MM.1S (cell line): ENCODE data around the gene CABLES2.

Source experiments
- DNase-seq: peaks from one replicate; pipeline ENCODE4 v3.0.0-alpha.2; 2015
- H2AFZ ChIP-seq: fragments of 300-600 bp; sonication (generic); 2 replicates; pipeline ENCODE4 v1.6.0; 2016; ENCODE audit warnings: antibody characterized with exemption, low read length
- H3F3A ChIP-seq: fragments of 300-600 bp; sonication (generic); 2 replicates; pipeline ENCODE4 v1.6.1; 2016; ENCODE audit warnings: mild to moderate bottlenecking, antibody characterized with exemption, low read length, moderate library complexity, mixed read lengths; ENCODE audit not compliant: insufficient read depth
- H3K27ac ChIP-seq: fragments of 300-600 bp; sonication (generic); 2 replicates; pipeline ENCODE4 v1.5.1; 2016; ENCODE audit warnings: mild to moderate bottlenecking, low read length
- H3K27me3 ChIP-seq: fragments of 300-600 bp; sonication (generic); replicated peaks from 2 replicates; pipeline ENCODE4 v1.6.0; 2016; ENCODE audit warnings: low read length; ENCODE audit not compliant: insufficient read depth
- H3K36me3 ChIP-seq: fragments of 300-600 bp; sonication (generic); replicated peaks from 2 replicates; pipeline ENCODE4 v1.6.1; 2016; ENCODE audit warnings: mild to moderate bottlenecking, low read length, mixed read lengths; ENCODE audit not compliant: insufficient read depth
- H3K4me1 ChIP-seq: fragments of 300-600 bp; sonication (generic); 2 replicates; pipeline ENCODE4 v1.6.1; 2016; ENCODE audit warnings: low read length, mixed read lengths
- H3K4me2 ChIP-seq: fragments of 300-600 bp; sonication (generic); 2 replicates; pipeline ENCODE4 v1.6.0; 2016; ENCODE audit warnings: low read depth, low read length
- H3K4me3 ChIP-seq: fragments of 300-600 bp; sonication (generic); 2 replicates; pipeline ENCODE4 v1.5.1; 2016; ENCODE audit warnings: low read length, mixed read lengths
- H3K79me2 ChIP-seq: fragments of 300-600 bp; sonication (generic); 2 replicates; pipeline ENCODE4 v1.6.1; 2016; ENCODE audit warnings: mixed run types, low read length, mixed read lengths
- H3K9ac ChIP-seq: fragments of 300-600 bp; sonication (generic); 2 replicates; pipeline ENCODE4 v1.6.1; 2016; ENCODE audit warnings: low read length, mixed read lengths
- H3K9me2 ChIP-seq: fragments of 300-600 bp; sonication (generic); replicated peaks from 2 replicates; pipeline ENCODE4 v1.6.1; 2016; ENCODE audit warnings: mild to moderate bottlenecking, low read length, mixed read lengths; ENCODE audit not compliant: insufficient read depth
- H3K9me3 ChIP-seq: fragments of 300-600 bp; sonication (generic); replicated peaks from 2 replicates; pipeline ENCODE4 v1.6.1; 2016; ENCODE audit warnings: mild to moderate bottlenecking, low read length, mixed read lengths; ENCODE audit not compliant: insufficient read depth
- H4K20me1 ChIP-seq: fragments of 300-600 bp; sonication (generic); 2 replicates; pipeline ENCODE4 v1.6.1; 2016; ENCODE audit warnings: mild to moderate bottlenecking, low read length, moderate library complexity, mixed read lengths; ENCODE audit not compliant: insufficient read depth
- EZH2 ChIP-seq: fragments of 300-600 bp; sonication (generic); optimal IDR thresholded peaks from 2 replicates; pipeline ENCODE3; 2017; ENCODE audit warnings: low read depth, mild to moderate bottlenecking, antibody characterized with exemption, low read length, mixed read lengths
- EZH2phosphoT487 ChIP-seq: fragments of 300-600 bp; sonication (generic); IDR thresholded peaks from 2 replicates; pipeline ENCODE4 v1.6.1; 2018; ENCODE audit warnings: antibody characterized with exemption, low read length
- TF ChIP-seq, protein P1 (sequence below): fragments of 300-600 bp; sonication (generic); IDR thresholded peaks from 2 replicates; pipeline ENCODE4 v1.5.1; 2016; ENCODE audit warnings: antibody characterized with exemption, low read length, mixed read lengths

Gene CABLES2

GRCh38 chr20:62351469-62352401 lies 55.4 kb downstream of the CABLES2 start:
- no peaks in the 10 kb centered on the region for H3K9me2 ChIP-seq
- no peaks in the 10 kb centered on the region for H4K20me1 ChIP-seq
- no peak for TF ChIP-seq EZH2phosphoT487
- TF ChIP-seq, protein P1, sequence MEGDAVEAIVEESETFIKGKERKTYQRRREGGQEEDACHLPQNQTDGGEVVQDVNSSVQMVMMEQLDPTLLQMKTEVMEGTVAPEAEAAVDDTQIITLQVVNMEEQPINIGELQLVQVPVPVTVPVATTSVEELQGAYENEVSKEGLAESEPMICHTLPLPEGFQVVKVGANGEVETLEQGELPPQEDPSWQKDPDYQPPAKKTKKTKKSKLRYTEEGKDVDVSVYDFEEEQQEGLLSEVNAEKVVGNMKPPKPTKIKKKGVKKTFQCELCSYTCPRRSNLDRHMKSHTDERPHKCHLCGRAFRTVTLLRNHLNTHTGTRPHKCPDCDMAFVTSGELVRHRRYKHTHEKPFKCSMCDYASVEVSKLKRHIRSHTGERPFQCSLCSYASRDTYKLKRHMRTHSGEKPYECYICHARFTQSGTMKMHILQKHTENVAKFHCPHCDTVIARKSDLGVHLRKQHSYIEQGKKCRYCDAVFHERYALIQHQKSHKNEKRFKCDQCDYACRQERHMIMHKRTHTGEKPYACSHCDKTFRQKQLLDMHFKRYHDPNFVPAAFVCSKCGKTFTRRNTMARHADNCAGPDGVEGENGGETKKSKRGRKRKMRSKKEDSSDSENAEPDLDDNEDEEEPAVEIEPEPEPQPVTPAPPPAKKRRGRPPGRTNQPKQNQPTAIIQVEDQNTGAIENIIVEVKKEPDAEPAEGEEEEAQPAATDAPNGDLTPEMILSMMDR: no peak
- no peak for TF ChIP-seq EZH2
- H3K27me3 ChIP-seq: no peaks in the 10 kb centered on the region
- no peaks in the 10 kb centered on the region for H3K4me1 ChIP-seq
- no peak overlapping the region for H3K4me3 ChIP-seq
- H3K9me3 ChIP-seq: no peaks in the 10 kb centered on the region
- peaks cover 15% of the 10 kb centered on the region for H3K79me2 ChIP-seq
- no peaks in the 10 kb centered on the region for H3F3A ChIP-seq
- no peak overlapping the region for H3K27ac ChIP-seq
- no peak overlapping the region for H2AFZ ChIP-seq
- no peak for DNase-seq
- no peaks in the 10 kb centered on the region for H3K36me3 ChIP-seq
- H3K9ac ChIP-seq: no peak overlapping the region
- no peak overlapping the region for H3K4me2 ChIP-seq

- Histone ChIP-seq H3K9ac (no peak overlapping the region), H3K36me3 (no peaks in the 10 kb centered on the region; the same call in 1 of the 2 replicates), H2AFZ (no peak overlapping the region), H3K4me1 (no peaks in the 10 kb centered on the region), H4K20me1 (no peaks in the 10 kb centered on the region), H3F3A (no peaks in the 10 kb centered on the region), H3K79me2 (peaks cover 12% of the 10 kb centered on the region), H3K27me3 (no peaks in the 10 kb centered on the region), H3K9me3 (no peaks in the 10 kb centered on the region), H3K4me3 (no peak overlapping the region), H3K4me2 (no peak overlapping the region), H3K27ac (no peak overlapping the region), H3K9me2 (no peaks in the 10 kb centered on the region)
- no peak for DNase-seq
- TF ChIP-seq, protein P1: no peak
- no peak for TF ChIP-seq EZH2
- TF ChIP-seq EZH2phosphoT487: no peak
Observed at GRCh38 chr20:62350629-62351422, 56.3 kb downstream of the CABLES2 start.

DNA sequence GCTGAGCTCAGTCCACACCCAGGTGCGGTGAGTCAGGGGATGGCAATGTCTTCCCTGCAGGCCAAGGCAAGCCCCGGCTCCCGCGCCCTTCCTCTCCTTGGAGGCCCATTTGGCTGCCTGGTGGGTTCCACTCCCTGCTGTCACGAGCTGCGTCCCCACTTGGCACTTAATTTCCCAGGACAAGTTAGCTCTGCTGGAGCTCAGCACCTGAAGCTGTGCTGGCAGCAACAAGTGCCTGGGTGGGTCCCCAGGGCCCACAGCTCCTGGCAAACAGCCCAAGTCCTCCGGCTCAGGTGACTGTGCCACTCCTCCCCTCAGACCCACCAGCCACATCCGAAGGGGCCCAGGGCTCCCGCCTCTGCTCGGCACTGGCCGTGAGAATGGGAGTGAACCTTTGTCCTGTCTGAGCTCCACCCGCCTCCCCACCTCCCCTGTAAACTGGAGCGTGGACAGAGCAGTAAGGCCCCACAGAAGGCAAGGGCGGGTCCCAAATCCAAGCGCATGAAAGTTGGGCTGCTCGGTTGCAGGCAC lies 56.9 kb downstream of the CABLES2 start:
- H3K27ac ChIP-seq: no peak overlapping the region

More for the DNA sequence above, 56.9 kb downstream of the CABLES2 start:
- H3K27me3 ChIP-seq: no peaks in the 10 kb centered on the region
- TF ChIP-seq EZH2phosphoT487 (no peak), EZH2 (no peak)
- TF ChIP-seq, protein P1: no peak
- H3K79me2 ChIP-seq: peaks cover 9% of the 10 kb centered on the region
- H3K9me2 ChIP-seq: no peaks in the 10 kb centered on the region
- H3K9ac ChIP-seq: no peak overlapping the region
- H2AFZ ChIP-seq: no peak overlapping the region
- H3K4me2 ChIP-seq: no peak overlapping the region
- H3K4me3 ChIP-seq: no peak overlapping the region
- H4K20me1 ChIP-seq: no peaks in the 10 kb centered on the region
- no peaks in the 10 kb centered on the region for H3K4me1 ChIP-seq
- no peaks in the 10 kb centered on the region; the same call in 1 of the 2 replicates for H3K36me3 ChIP-seq
- no peak for DNase-seq
- no peaks in the 10 kb centered on the region for H3F3A ChIP-seq
- H3K9me3 ChIP-seq: no peaks in the 10 kb centered on the region
